GM18868 (cell line): ENCODE results near the gene MTIF2.
"Not testable (repeated sequence)": the region's sequence is repeated elsewhere in the genome, so short reads cannot be mapped to it uniquely, and the experiment has no call there.

Source experiments
- ATAC-seq: cut with Tn5 transposase; IDR thresholded peaks from one replicate; pipeline ENCODE4 v1.9.1; 2021; ENCODE audit warnings: mild to moderate bottlenecking, moderate library complexity; ENCODE audit not compliant: unreplicated experiment

MTIF2 gene

DNA sequence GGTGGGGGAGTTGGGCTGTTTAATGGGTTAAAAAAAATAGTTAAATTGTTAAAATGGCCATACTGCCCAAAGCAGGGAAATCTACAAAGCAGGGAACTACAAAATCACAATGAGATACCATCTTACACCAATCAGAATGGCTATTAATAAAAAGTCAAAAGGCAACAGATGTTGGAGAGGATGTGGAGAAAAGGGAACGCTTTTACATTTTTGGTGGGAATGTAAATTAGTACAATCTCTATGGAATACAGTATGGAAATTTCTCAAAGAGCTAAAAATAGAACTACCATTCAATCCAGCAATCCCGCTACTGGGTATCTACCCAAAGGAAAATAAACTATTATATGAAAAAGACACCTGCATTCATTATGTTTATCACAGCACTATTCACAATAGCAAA lies 64.1 kb downstream of the MTIF2 start:
- no peak for ATAC-seq

DNA sequence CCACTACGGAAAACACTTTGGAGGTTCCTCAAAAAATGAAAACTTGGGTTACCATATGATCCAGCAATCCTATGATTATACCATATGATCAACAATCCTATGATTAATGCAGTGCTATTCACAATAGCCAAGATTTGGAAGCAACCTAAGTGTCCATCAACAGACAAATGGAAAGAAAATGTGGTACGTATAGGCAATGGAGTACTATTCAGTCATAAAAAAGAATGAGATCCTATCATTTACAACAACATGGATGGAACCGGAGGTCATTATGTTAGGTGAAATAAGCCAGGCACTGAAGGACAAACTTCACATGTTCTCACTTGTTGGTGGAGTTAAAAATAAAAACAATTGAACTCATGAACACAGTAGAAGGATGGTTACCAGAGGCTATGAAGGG lies 64.5 kb downstream of the MTIF2 start:
- no peak for ATAC-seq

DNA sequence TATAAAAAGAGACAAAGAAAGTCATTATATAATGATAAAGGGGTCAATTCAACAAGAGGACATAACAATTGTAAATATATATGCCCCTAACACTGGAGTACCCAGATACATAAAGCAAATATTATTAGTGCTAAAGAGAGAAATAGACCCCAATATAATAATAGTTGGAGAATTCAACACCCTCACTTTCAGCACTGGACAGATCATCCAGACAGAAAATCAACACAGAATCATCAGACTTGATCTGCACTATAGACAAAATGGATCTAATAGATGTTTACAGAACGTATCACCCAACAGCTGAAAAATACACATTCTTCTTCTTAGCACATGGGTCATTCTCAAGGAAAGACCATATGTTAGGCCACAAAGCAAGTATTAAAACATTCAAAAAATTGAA lies 68.6 kb downstream of the MTIF2 start:
- ATAC-seq, result no peak

DNA sequence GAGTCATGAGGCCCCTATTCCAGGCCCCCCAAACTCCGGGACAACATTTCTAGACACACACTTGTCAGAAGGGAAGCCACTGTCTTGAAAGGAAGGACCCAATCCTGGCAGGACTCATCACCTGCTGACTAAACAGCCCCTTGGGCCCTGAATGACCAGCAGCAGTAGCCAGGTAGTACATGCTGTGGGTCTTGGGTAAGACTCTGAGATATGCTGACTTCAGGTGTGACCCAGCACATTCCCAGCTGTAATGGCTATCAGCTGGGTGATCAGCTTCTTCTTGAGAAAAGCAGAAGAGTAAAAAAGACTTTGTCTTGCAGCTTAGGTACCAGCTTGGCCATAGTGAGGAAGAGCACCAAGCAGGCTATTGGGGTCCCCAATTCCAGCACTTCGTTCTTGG lies 72.5 kb downstream of the MTIF2 start:
- ATAC-seq, result no peak

DNA sequence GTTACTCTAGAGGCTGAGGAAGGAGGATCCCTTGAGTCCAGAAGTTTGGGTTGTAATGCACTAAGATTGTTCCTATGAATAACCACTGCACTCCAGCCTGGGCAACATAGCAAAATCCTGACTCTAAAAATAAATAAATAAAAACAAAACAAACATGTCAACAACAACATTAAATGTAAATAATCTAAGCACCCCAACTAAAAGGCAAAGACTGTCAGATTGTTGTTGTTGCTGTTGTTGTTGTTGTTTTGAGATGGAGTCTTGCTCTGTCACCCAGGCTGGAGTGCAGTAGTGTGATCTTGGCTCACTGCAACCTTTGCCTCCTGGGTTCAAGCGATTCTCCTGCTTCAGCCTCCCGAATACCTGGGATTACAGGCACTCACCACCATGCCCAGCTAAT lies 77.1 kb downstream of the MTIF2 start:
- ATAC-seq, result not testable (repeated sequence)

DNA sequence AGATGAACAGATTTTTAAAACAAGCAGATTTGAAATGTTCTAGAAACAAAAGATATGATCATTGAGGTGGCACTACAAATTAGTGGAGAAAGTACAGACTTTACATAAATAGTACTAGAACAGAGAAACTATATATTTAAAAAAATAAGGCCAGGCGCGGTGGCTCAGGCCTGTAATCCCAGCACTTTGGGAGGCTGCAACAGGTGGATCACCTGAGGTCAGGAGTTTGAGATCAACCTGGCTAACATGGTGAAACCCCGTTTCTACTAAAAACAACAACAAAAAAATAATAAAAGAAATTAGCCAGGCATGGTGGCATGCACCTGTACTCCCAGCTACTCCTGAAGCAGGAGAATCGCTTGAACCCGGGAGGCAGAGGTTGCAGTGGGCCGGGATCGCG lies 82.2 kb downstream of the MTIF2 start:
- ATAC-seq, result not testable (repeated sequence)
